GM19324 (cell line): Measurements from ENCODE around the gene USP27X.

Experiments used
- ATAC-seq: cut with Tn5 transposase; IDR thresholded peaks from one replicate; pipeline ENCODE4 v1.9.1; 2021; ENCODE audit warnings: mild to moderate bottlenecking, moderate library complexity; ENCODE audit not compliant: unreplicated experiment, low FRiP score

Gene USP27X

GRCh38 chrX:49880668-49881067, 1.4 kb downstream of the USP27X start:
- no peak for ATAC-seq

GRCh38 chrX:49884290-49884862, 5.1 kb downstream of the USP27X start:
- ATAC-seq = peak; percentile 36

DNA sequence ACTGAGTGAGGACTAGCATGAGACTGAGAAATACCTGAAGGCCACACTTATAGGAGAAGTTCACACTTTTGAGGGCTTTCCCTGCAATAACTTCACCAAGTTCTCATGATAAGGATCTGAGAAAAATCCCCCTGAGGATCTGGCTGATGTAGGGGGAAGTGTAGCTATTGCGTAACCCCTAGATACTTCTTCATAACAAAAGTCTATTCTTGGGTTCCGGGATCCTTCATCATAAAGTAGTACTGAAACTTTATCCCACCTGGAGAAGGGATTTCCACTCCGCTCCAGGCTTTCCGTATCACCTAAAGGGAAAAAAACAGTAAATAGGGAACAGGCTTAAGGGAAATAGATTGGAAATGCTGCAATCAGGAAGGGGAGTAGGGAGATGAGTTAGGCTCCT, 13.3 kb downstream of the USP27X start:
- no peak for ATAC-seq

DNA sequence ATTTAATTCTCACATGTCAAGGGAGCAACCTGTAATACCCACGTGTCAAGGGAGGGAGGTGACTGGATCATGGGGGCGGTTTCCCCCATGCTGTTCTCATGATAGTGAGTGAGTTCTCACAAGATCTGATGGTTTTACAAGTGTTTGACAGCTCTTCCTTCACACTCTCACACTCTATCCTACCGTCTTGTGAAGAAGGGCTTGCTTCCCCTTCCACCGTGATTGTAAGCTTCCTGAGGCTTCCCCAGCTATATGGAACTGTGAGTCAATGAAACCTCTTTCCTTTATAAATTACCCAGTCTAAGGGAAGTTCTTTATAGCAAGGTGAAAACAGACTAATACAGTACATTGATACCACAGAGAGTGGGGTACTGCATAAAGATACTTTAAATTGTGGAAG, 17.7 kb downstream of the USP27X start:
- no peak for ATAC-seq

GRCh38 chrX:49901048-49901447, 21.8 kb downstream of the USP27X start:
- no peak for ATAC-seq

GRCh38 chrX:49910344-49910743, 31.1 kb downstream of the USP27X start:
- ATAC-seq = no peak

DNA sequence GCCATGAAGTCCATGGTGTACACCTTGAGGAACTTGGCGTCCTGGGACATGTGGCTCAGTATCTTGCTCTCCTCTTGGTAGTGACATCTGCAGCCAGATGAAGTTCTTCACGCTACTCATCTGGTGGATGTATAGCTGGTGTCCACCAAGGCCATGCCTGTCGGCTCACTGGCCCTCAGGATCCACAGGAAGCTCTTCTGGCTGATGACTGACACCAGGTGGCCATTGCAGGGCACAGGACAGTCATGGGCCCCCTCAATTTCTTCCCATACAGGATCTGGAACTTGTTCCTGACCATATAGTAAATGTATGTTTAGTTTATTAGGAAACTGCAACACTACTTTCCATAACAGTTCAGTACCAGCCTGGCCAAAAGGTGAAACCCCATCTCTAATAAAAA, 32.8 kb downstream of the USP27X start:
- ATAC-seq = no peak

DNA sequence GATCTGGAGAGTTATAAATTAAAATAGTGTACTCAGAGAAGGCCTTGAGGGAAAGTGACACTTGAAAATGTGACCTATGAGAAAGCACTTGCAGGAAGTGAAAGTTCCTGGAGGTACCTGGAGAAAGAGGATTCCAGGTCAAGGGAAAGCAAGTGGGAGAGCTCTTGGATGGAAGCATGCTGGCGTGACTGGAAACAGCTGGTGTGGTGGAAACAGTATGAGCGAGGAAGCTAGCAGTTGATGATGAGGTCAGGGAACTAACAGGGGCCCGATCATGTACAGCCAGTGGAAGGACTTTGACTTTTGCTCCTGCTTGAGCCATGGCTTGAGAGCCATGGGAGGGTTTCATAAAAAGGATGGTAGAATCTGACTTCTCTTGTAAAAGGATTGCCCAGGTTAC, 33.6 kb downstream of the USP27X start:
- ATAC-seq = no peak

GRCh38 chrX:49915361-49916222, 36.3 kb downstream of the USP27X start:
- ATAC-seq = peak; percentile 66

DNA sequence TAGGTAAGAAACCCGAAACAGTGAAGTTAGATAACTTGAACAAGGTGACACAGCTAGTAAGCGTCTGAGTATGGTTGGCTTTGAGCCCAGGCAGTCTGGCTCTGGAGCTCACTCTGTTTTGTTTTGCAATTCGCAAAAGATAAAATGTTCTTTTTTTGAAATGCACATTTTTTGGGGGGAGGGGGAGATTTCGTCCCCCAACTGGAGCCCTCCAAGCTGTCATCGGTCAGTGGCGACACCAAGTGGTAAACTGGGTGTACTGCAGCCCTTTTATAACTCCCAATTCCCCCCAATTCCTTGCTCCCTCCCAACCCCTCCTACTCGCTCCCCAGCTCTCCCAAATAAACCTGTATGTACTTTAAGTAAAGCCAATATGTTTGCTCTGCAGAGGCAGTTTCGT, 40.3 kb downstream of the USP27X start:
- no peak for ATAC-seq

- no peak for ATAC-seq
These were observed 41.8 kb downstream of the USP27X start for GRCh38 chrX:49921109-49921508.

GRCh38 chrX:49922291-49923241, 43.3 kb downstream of the USP27X start, which contains the start of gene CLCN5:
Gene CLCN5 (plus strand): TSS chrX:49922596. CDS start chrX:49925299, 2,703 bp downstream.
- ATAC-seq = peak; percentile 97

GRCh38 chrX:49925176-49925575, 45.9 kb downstream of the USP27X start:
- no peak for ATAC-seq

DNA sequence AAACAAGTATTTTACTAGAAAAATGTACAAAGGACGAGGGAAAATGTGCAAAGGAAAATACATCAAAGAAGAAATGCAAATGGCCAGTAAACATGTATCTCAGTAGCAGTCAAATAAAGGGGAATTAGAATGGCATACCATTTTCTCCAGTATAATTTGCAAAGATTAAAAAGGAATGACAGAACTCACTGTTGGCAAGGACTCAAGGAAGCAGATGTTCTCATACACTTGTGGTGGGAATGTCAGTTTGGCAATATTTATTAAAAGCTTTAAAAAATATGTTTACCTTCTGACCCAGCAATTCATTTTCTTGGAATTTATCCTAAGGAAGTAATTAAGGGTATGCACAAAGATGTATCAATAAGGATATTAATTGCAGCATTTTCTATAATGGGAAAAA, 50.8 kb downstream of the USP27X start:
- no peak for ATAC-seq
